GM19035 (cell line): Measurements from ENCODE around the gene ZNF547.

Experiments
- ATAC-seq: cut with Tn5 transposase; IDR thresholded peaks from one replicate; pipeline ENCODE4 v1.9.1; 2021; ENCODE audit not compliant: unreplicated experiment

ZNF547 gene

GRCh38 chr19:57362997-57363687 is at the start of gene ZNF547, which contains the start of gene TRAPPC2B:
Gene ZNF547 (plus strand): TSS chr19:57363551. CDS start chr19:57368556, 5,005 bp downstream.
Gene TRAPPC2B (plus strand): TSS chr19:57363551. CDS start chr19:57364834, 1,283 bp downstream.
- peak; percentile 96 for ATAC-seq

- ATAC-seq: no peak
These were observed 49.2 kb upstream of the ZNF547 start for GRCh38 chr19:57314146-57314545.

- no peak for ATAC-seq
These were observed 45.8 kb upstream of the ZNF547 start for GRCh38 chr19:57317503-57317902.

GRCh38 chr19:57319869-57320179 is 43.5 kb upstream of the ZNF547 start:
- peak; percentile 18 for ATAC-seq

GRCh38 chr19:57320180-57321084 is 42.9 kb upstream of the ZNF547 start, which contains the start of gene ZNF543:
Gene ZNF543 (plus strand): TSS chr19:57320472. CDS start chr19:57320854, 382 bp downstream.
- peak; percentile 98 for ATAC-seq

GRCh38 chr19:57321116-57321515 is 42.2 kb upstream of the ZNF547 start:
- no peak for ATAC-seq

GRCh38 chr19:57321751-57322150 is 41.6 kb upstream of the ZNF547 start:
- no peak for ATAC-seq

- no peak for ATAC-seq
These were observed 38.4 kb upstream of the ZNF547 start for GRCh38 chr19:57324992-57325391.

GRCh38 chr19:57327993-57328392 is 35.4 kb upstream of the ZNF547 start:
- no peak for ATAC-seq

- no peak for ATAC-seq
These were observed 29.2 kb upstream of the ZNF547 start for GRCh38 chr19:57334191-57334590.

GRCh38 chr19:57338877-57339276 is 24.5 kb upstream of the ZNF547 start:
- ATAC-seq: no peak

GRCh38 chr19:57342582-57342981 is 20.8 kb upstream of the ZNF547 start:
- no peak for ATAC-seq

- ATAC-seq: no peak
These were observed 15.2 kb upstream of the ZNF547 start for GRCh38 chr19:57348136-57348535.

GRCh38 chr19:57350877-57351805 is 12.2 kb upstream of the ZNF547 start, which contains the start of gene ZNF304:
Gene ZNF304 (plus strand): TSS chr19:57351271. CDS start chr19:57351665, 394 bp downstream.
- peak; percentile 98 for ATAC-seq

- no peak for ATAC-seq
These were observed 11.5 kb upstream of the ZNF547 start for GRCh38 chr19:57351867-57352266.

GRCh38 chr19:57355916-57356315 is 7.4 kb upstream of the ZNF547 start:
- ATAC-seq: no peak

GRCh38 chr19:57357406-57357805 is 5.9 kb upstream of the ZNF547 start:
- no peak for ATAC-seq

GRCh38 chr19:57359300-57359699 is 4.1 kb upstream of the ZNF547 start:
- no peak for ATAC-seq

- ATAC-seq: no peak
These were observed 932 bp upstream of the ZNF547 start for GRCh38 chr19:57362419-57362818.

GRCh38 chr19:57363688-57364181 is 384 bp downstream of the ZNF547 start:
- ATAC-seq: no peak

GRCh38 chr19:57366776-57367175 is 3.4 kb downstream of the ZNF547 start:
- ATAC-seq: no peak
